Raji (cell line): ENCODE data around the gene TOR3A.

Source experiments
- POLR2A ChIP-seq: IDR thresholded peaks from 2 replicates; pipeline ENCODE4 v1.6.1; 2011; ENCODE audit warnings: low read depth, low read length, control low read depth; ENCODE audit not compliant: insufficient read depth

Gene TOR3A

GRCh38 chr1:179126338-179127060, 44.6 kb downstream of the TOR3A start:
- TF ChIP-seq POLR2A: no peak

- TF ChIP-seq POLR2A: no peak
These were observed 45.5 kb downstream of the TOR3A start for GRCh38 chr1:179127163-179127895.

DNA sequence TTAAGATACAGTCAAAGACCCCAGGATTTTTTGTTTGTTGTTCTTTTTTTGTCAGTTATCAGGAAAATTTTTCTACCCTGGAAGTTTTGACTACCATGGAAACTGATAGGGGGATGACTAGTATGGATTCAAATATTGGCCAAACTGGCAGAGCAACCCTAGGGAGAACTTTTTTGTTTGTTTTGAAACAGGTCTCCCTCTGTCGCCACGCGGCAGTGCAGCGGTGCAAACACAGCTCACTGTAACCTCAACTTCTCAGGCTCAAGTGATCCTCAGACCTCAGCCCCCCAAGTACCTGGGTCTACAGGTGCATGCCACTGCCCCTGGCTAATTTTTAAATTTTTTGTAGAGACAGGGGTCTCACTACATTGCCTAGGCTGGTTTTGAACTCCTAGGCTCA, 46.6 kb downstream of the TOR3A start:
- no peak for TF ChIP-seq POLR2A

- TF ChIP-seq POLR2A: no peak
These were observed 48.0 kb downstream of the TOR3A start for GRCh38 chr1:179129702-179130473.

DNA sequence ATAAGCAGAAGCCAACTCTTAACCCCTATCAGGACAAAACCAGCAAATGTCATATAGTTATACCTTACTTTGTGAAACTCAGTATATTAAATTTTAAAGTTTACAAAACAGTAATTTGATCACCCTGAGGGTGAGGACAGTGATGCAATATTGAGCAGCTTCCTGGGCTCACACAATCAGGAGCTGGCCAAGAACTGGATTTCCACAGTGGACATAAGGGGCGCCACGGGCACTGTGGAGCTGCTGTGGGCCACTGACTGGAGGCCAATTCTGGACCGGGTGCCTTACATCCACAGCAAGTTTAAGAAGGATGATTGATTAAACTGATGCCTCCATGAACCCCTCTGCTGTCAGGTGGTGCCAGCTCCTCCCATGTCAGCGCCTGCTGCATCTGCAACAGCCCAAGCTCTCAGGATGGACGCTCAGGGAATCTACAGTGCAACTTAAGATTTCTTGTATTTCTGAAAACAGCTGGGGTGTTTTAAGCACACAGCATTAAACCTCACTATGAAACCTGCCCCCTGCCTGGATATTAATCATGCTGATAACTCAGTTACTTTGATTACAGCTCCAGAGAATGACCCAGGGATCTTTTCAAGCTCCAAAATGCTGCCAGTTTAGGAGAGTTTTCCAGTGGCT, 55.9 kb downstream of the TOR3A start:
- no peak for TF ChIP-seq POLR2A

DNA sequence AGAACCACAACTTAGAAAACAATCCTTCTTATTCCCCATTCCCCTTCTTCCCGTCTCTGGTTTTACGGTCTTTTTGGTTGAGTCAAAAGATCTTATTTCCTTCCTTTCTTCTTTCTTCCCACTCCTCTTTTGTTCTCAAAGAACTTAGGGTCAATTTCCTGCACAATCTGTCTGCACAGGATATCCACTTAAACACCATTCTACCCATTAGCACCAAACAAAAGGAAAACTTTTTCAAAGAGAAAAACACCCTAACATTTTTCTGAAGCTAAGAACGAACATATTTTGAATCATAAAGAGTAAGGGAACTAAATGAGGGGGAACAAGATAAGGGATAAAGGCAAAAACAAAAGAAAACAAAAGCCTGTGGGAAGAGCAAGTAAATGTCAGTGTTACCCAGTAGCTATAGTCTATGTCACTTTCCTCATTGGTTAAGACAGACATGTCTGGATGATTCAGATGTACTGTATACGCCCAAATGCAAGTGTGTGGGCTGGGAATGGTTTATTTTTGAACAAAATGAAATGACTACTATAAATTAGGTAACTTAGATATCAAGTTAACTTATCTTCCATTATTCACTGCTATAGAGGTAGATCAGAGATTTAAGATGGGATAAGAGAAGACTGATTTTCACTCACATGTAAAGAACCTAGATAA, 59.9 kb downstream of the TOR3A start:
- TF ChIP-seq POLR2A: no peak

GRCh38 chr1:179142889-179143299, 61.0 kb downstream of the TOR3A start:
- TF ChIP-seq POLR2A: 0 out of 2 replicates have a peak, but pooled peaks have one; percentile 27

- TF ChIP-seq POLR2A: no peak
These were observed 61.5 kb downstream of the TOR3A start for GRCh38 chr1:179143322-179143721.

DNA sequence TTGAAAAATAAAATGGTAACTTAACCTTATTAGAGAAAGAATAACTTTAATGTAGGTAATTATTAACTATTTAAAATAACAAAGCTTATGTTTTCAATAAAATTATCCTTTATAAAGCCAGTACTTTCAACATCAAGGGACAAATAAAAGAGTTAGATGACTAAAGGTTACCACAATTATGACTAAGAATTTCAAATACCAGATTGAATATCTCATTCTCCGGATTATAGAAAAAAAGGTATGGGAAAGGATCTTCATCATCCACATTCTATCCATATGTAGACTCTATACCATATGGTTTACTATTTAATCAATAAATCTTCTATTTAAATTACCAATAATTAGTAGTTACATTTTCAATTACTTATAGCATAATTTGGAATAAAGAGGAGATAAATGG, 62.8 kb downstream of the TOR3A start:
- no peak for TF ChIP-seq POLR2A

- TF ChIP-seq POLR2A: no peak
These were observed 63.7 kb downstream of the TOR3A start for GRCh38 chr1:179145521-179145920.
